Measurements from ENCODE around the gene DEFB121. TPM values are rescaled to one million over a fixed set of nuclear protein-coding genes. Genes with fewer than 3 reads are reported as not detected.

Gene DEFB121
- total RNA-seq, 1 experiment from 2014 or later: not detected

DNA sequence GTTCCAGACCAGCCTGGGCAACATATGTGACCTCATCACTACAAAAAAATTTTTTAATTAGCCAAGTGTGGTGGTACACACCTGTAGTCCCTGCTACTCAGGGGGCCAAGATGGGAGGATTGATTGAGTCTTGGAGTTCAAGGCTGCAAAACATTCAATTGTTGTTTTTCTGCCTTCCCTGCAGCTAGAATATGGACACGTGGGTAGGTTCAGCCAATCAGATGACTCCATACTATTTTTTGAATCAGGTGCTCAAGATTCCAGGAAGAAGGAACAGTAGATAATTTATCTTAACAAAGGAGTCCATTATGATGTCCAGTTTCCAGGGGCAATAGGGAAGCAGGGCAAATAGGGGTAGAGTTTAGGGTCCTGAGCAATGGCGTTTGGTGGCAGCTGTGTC, 13.2 kb downstream of the DEFB121 start:
- Histone ChIP-seq H3K4me1 (ENCODE audit: control insufficient read depth in 1 of 2, insufficient read depth in 2 of 2, low read length in 2 of 2) (no peaks in the 10 kb centered on the region), H3K27me3 (ENCODE audit: insufficient read depth, low read length) (peaks cover 28% of the 10 kb centered on the region), H3K9me2 (ENCODE audit: insufficient read depth) (no peaks in the 10 kb centered on the region), H3K4me2 (ENCODE audit: low read length) (no peak overlapping the region), H4K20me1 (ENCODE audit: insufficient read depth) (no peaks in the 10 kb centered on the region), H3K4me3 (replicated peaks in 1 of 2; ENCODE audit: low read depth in 1 of 2, low read length in 2 of 2) (no peak overlapping the region), H3K36me3 (ENCODE audit: control insufficient read depth in 1 of 2, insufficient read depth in 2 of 2, low read length in 2 of 2) (no peaks in the 10 kb centered on the region), H3K9me3 (ENCODE audit: control insufficient read depth in 1 of 2, insufficient read depth in 1 of 2, low read depth in 1 of 2, low read length in 2 of 2) (no peaks in the 10 kb centered on the region), H3K79me2 (ENCODE audit: insufficient read depth, low read length) (no peaks in the 10 kb centered on the region), H3K27ac (ENCODE audit: low read depth, low read length) (no peak overlapping the region), H2AFZ (ENCODE audit: low read depth, low read length, poor library complexity, severe bottlenecking) (peak overlapping the region; percentile 79), H3K9ac (ENCODE audit: low read length) (no peak overlapping the region)
- DNase-seq (ENCODE audit: low read depth, low spot score): no peak
- POLR2A ChIA-PET: no interaction called here
- intact Hi-C loops (cut with micrococcal nuclease): no loop called here
- ATAC-seq: no peak
- RAD21 ChIA-PET (ENCODE audit: low non-redundant PET in 1 of 2, low total read pairs in 2 of 2, uncharacterized antibody in 2 of 2, unreplicated experiment in 2 of 2): no interaction called here
- BruUV-seq (replicated peaks): no TSS peak
- CTCF ChIA-PET: interaction anchor here (0.9 kb wide), 1 partner anchor 220 kb away, joined by 3 read pairs; no protein-coding TSS in a partner anchor
- TF ChIP-seq, protein P1, sequence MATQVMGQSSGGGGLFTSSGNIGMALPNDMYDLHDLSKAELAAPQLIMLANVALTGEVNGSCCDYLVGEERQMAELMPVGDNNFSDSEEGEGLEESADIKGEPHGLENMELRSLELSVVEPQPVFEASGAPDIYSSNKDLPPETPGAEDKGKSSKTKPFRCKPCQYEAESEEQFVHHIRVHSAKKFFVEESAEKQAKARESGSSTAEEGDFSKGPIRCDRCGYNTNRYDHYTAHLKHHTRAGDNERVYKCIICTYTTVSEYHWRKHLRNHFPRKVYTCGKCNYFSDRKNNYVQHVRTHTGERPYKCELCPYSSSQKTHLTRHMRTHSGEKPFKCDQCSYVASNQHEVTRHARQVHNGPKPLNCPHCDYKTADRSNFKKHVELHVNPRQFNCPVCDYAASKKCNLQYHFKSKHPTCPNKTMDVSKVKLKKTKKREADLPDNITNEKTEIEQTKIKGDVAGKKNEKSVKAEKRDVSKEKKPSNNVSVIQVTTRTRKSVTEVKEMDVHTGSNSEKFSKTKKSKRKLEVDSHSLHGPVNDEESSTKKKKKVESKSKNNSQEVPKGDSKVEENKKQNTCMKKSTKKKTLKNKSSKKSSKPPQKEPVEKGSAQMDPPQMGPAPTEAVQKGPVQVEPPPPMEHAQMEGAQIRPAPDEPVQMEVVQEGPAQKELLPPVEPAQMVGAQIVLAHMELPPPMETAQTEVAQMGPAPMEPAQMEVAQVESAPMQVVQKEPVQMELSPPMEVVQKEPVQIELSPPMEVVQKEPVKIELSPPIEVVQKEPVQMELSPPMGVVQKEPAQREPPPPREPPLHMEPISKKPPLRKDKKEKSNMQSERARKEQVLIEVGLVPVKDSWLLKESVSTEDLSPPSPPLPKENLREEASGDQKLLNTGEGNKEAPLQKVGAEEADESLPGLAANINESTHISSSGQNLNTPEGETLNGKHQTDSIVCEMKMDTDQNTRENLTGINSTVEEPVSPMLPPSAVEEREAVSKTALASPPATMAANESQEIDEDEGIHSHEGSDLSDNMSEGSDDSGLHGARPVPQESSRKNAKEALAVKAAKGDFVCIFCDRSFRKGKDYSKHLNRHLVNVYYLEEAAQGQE (IDR thresholded peaks at IDR 0.05; ENCODE audit: low read depth): no peak
- TF ChIP-seq SIN3A (IDR thresholded peaks at IDR 0.05; ENCODE audit: low read depth) (no peak), ZNF274 (IDR thresholded peaks at IDR 0.05; ENCODE audit: low read depth, low read length) (no peak), EGR1 (IDR thresholded peaks at IDR 0.05; ENCODE audit: low read depth) (no peak), FOSL1 (IDR thresholded peaks at IDR 0.05; ENCODE audit: low read depth) (no peak)

DNA sequence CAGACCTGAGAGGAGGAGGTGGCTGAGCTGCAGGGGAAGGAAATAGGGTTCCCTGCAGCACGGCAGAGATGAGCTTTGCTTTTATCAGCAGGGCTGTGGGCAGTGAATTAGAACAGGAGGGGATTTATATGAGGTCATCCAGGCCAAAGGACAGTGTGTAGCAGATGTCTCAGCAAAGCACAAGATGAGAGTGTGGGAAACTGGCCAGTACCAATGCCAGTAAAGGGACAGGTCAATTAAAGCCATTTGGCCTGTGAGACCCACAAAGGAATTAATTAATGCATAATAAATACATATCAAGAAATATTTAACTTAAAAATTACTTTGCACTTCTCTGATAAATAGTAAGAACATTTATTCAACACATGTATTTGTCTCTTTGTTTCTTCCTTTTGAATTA, 15.5 kb downstream of the DEFB121 start, which contains the start of gene DEFB119:
Gene DEFB119, minus strand, starts transcription at position 101 of the 400 bp plus-strand sequence. CDS start 107 bp downstream, outside the sequence.
- no peak within 1 kb of the TSS for H3K27ac ChIP-seq (ENCODE audit: low read depth, low read length)
- H3K9me3 ChIP-seq (ENCODE audit: control insufficient read depth in 1 of 2, insufficient read depth in 1 of 2, low read depth in 1 of 2, low read length in 2 of 2): no peaks in the 10 kb centered on the region
- no peak within 1 kb of the TSS for H3K4me3 ChIP-seq (replicated peaks in 1 of 2; ENCODE audit: low read depth in 1 of 2, low read length in 2 of 2)
- no peak within 1 kb of the TSS for H3K9ac ChIP-seq (ENCODE audit: low read length)
- no peaks in the 10 kb centered on the region for H3K79me2 ChIP-seq (ENCODE audit: insufficient read depth, low read length)
- H3K4me1 ChIP-seq (ENCODE audit: control insufficient read depth in 1 of 2, insufficient read depth in 2 of 2, low read length in 2 of 2): no peaks in the 10 kb centered on the region
- BruUV-seq (replicated peaks): no TSS peak
- no peak for ATAC-seq
- ChIA-PET RAD21 (ENCODE audit: low non-redundant PET in 1 of 2, low total read pairs in 2 of 2, uncharacterized antibody in 2 of 2, unreplicated experiment in 2 of 2) (no interaction called here), CTCF (no interaction called here), POLR2A (no interaction called here)
- DNase-seq (ENCODE audit: low read depth, low spot score): no peak
- intact Hi-C loops (cut with micrococcal nuclease): no loop called here
- H4K20me1 ChIP-seq (ENCODE audit: insufficient read depth): no peaks in the 10 kb centered on the region
- TF ChIP-seq, protein P2, sequence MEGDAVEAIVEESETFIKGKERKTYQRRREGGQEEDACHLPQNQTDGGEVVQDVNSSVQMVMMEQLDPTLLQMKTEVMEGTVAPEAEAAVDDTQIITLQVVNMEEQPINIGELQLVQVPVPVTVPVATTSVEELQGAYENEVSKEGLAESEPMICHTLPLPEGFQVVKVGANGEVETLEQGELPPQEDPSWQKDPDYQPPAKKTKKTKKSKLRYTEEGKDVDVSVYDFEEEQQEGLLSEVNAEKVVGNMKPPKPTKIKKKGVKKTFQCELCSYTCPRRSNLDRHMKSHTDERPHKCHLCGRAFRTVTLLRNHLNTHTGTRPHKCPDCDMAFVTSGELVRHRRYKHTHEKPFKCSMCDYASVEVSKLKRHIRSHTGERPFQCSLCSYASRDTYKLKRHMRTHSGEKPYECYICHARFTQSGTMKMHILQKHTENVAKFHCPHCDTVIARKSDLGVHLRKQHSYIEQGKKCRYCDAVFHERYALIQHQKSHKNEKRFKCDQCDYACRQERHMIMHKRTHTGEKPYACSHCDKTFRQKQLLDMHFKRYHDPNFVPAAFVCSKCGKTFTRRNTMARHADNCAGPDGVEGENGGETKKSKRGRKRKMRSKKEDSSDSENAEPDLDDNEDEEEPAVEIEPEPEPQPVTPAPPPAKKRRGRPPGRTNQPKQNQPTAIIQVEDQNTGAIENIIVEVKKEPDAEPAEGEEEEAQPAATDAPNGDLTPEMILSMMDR (IDR thresholded peaks at IDR 0.05 in 2 of 3, conservative IDR thresholded peaks at IDR 0.05 in 1 of 3; ENCODE audit: borderline replicate concordance in 1 of 3, insufficient read depth in 1 of 3, low read depth in 2 of 3, low read length in 2 of 3): no peak
- TF ChIP-seq, protein P3, sequence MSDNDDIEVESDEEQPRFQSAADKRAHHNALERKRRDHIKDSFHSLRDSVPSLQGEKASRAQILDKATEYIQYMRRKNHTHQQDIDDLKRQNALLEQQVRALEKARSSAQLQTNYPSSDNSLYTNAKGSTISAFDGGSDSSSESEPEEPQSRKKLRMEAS (IDR thresholded peaks at IDR 0.05): no peak
- no peak for TF ChIP-seq EGR1 (IDR thresholded peaks at IDR 0.05; ENCODE audit: low read depth)
- peaks cover 28% of the 10 kb centered on the region for H3K27me3 ChIP-seq (ENCODE audit: insufficient read depth, low read length)
- H3K9me2 ChIP-seq (ENCODE audit: insufficient read depth): no peaks in the 10 kb centered on the region
- no peak within 1 kb of the TSS for H2AFZ ChIP-seq (ENCODE audit: low read depth, low read length, poor library complexity, severe bottlenecking)
- no peaks in the 10 kb centered on the region for H3K36me3 ChIP-seq (ENCODE audit: control insufficient read depth in 1 of 2, insufficient read depth in 2 of 2, low read length in 2 of 2)
- H3K4me2 ChIP-seq (ENCODE audit: low read length): no peak within 1 kb of the TSS

Measured in HCT116 (cell line).